ENCODE results near the gene TTC34. TPM values are rescaled to one million over a fixed set of nuclear protein-coding genes. Genes with fewer than 3 reads are reported as not detected.

Gene TTC34
- total and polyA plus RNA-seq, 9 donors: 0.12 to 3.2 (median 2.2) TPM

GRCh38 chr1:2821966-2822620, 20.6 kb upstream of the TTC34 start:
- WGBS, 3 donors: 13 to 32% (median 16%) methylated on average over 17 to 29 of the region's 29 CpGs
- H3K4me1 ChIP-seq (ENCODE audit: insufficient read depth): peaks cover 3% of the 10 kb centered on the region
- no peaks in the 10 kb centered on the region for H3K27me3 ChIP-seq
- intact Hi-C loops (cut with DNase I): no loop called here
- H3K36me3 ChIP-seq: no peaks in the 10 kb centered on the region
- H3K9me3 ChIP-seq: no peaks in the 10 kb centered on the region
- TF ChIP-seq EP300 (IDR thresholded peaks at IDR 0.05) (no peak), POLR2A (IDR thresholded peaks at IDR 0.05) (no peak)
- TF ChIP-seq, protein P1, sequence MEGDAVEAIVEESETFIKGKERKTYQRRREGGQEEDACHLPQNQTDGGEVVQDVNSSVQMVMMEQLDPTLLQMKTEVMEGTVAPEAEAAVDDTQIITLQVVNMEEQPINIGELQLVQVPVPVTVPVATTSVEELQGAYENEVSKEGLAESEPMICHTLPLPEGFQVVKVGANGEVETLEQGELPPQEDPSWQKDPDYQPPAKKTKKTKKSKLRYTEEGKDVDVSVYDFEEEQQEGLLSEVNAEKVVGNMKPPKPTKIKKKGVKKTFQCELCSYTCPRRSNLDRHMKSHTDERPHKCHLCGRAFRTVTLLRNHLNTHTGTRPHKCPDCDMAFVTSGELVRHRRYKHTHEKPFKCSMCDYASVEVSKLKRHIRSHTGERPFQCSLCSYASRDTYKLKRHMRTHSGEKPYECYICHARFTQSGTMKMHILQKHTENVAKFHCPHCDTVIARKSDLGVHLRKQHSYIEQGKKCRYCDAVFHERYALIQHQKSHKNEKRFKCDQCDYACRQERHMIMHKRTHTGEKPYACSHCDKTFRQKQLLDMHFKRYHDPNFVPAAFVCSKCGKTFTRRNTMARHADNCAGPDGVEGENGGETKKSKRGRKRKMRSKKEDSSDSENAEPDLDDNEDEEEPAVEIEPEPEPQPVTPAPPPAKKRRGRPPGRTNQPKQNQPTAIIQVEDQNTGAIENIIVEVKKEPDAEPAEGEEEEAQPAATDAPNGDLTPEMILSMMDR (IDR thresholded peaks at IDR 0.05): no peak
- H3K4me3 ChIP-seq: no peak overlapping the region
- DNase-seq: peak in 3 of 5 donors; percentile 26 to 52 (median 47)
- H3K27ac ChIP-seq: no peak overlapping the region

GRCh38 chr1:2821373-2821955, 20.0 kb upstream of the TTC34 start:
- Histone ChIP-seq H3K9me3 (no peaks in the 10 kb centered on the region), H3K27me3 (no peaks in the 10 kb centered on the region), H3K27ac (no peak overlapping the region), H3K36me3 (no peaks in the 10 kb centered on the region), H3K4me3 (no peak overlapping the region), H3K4me1 (ENCODE audit: insufficient read depth) (peaks cover 3% of the 10 kb centered on the region)
- TF ChIP-seq, protein P1 (IDR thresholded peaks at IDR 0.05): no peak
- TF ChIP-seq POLR2A (IDR thresholded peaks at IDR 0.05) (no peak), EP300 (IDR thresholded peaks at IDR 0.05) (no peak)
- intact Hi-C loops (cut with DNase I): no loop called here
- no peak for DNase-seq
- WGBS, 3 donors: 64 to 66% (median 65%) methylated on average over 17 of the region's 17 CpGs

- 59 to 65% (median 61%) methylated on average over 11 of the region's 11 CpGs for WGBS, 3 donors
- H3K4me1 ChIP-seq (ENCODE audit: insufficient read depth): peaks cover 3% of the 10 kb centered on the region
- H3K36me3 ChIP-seq: no peaks in the 10 kb centered on the region
- DNase-seq: no peak
- no peak overlapping the region for H3K27ac ChIP-seq
- TF ChIP-seq, protein P1 (IDR thresholded peaks at IDR 0.05): no peak
- no peaks in the 10 kb centered on the region for H3K9me3 ChIP-seq
- H3K4me3 ChIP-seq: no peak overlapping the region
- H3K27me3 ChIP-seq: no peaks in the 10 kb centered on the region
- intact Hi-C loops (cut with DNase I): no loop called here
Observed at GRCh38 chr1:2820731-2821372, 19.4 kb upstream of the TTC34 start.

DNA sequence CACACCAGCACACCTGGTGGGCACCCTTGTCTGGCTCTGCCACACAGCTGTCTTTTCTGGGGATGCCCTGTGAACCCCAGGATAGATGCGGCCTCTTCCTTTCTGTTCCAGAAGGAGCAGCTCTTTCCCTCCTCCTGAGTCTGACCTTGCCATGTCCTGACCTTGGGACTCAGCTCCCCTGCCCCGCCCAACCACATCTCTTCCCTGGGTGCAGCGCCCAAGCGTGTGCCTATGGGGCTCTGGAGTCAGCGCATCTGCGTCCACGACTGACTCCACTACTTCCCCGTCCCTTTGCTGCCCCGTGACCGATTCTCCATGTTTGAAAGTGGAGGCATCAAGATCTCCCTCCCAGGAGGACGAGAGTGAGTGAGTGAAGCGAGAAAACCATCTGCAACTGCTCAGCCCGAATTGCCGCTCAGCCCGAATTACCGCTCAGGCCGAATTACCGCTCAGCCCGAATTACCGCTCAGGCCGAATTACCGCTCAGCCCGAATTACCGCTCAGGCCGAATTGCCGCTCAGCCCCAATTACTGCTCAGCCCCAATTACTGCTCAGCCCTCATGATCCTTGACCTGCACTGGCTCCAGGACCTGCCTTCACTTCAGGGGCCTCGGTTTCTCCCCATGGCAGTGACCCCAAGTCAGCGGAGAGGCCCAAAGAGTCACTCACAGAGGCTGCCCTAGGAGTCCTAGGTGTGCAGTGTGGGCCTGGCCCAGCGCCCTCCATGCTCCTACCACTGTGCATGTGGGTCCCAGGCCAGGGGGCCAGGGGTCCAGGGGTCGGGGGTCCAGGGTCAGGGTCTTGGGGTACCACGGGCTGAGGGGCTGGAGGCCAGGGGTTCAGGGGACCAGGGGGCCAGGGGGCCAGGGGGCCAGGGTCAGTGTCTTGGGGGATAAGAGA, 18.6 kb upstream of the TTC34 start:
- intact Hi-C loops (cut with DNase I): no loop called here
- Histone ChIP-seq H3K9me3 (no peaks in the 10 kb centered on the region), H3K27me3 (no peaks in the 10 kb centered on the region), H3K36me3 (no peaks in the 10 kb centered on the region), H3K4me1 (ENCODE audit: insufficient read depth) (peaks cover 3% of the 10 kb centered on the region), H3K27ac (no peak overlapping the region), H3K4me3 (no peak overlapping the region)
- DNase-seq: no peak
- TF ChIP-seq POLR2A (IDR thresholded peaks at IDR 0.05) (no peak), EP300 (IDR thresholded peaks at IDR 0.05) (no peak)
- TF ChIP-seq, protein P1 (IDR thresholded peaks at IDR 0.05): no peak
- WGBS, 3 donors: 88 to 93% (median 89%) methylated on average over 31 of the region's 31 CpGs

Measured in ovary (tissue), 9 donors.